ENCODE results near the gene FXN. TPM values are rescaled to one million over a fixed set of nuclear protein-coding genes. Genes with fewer than 3 reads are reported as not detected.

The FXN gene
- total RNA-seq, 1 experiment from 2014 or later, result 24.1 TPM

DNA sequence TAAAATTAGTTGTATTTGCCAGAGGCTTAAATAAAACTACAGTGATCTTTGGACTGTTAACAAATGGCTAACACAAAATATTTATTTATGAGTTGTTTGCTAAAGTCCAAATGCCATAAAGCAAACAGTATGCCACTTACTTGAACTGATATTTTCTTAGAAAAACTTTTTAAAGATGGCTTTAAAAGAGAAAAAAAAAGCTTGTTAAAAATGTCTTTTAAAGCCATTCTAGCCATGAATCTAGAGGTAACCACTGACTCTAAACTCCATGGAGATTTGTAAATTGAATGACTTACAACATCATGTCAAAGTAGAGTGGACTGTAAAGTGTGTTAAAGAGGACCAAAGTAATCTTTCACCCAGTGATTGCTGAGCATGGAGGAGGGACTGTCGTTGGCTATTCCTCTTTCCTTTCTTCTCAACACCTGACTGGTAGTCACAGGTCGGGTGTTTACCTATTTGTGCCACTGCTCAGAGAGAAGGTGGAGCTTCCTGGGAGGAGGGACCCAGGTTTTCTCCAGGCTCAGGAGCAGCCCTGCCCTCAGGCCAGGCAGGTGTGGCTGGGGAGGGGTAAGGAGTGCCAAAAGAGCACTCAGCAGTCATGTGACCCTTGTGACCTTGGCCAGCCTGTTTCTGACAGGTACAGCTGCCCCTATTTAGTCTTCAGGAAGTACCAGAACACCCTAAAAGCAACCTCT lies 69.4 kb downstream of the FXN start (continued):
- TF ChIP-seq EZH2 (IDR thresholded peaks at IDR 0.05) (no peak), SP1 (IDR thresholded peaks at IDR 0.05; ENCODE audit: low read depth) (0 out of 2 replicates have a peak, but pooled peaks have one; percentile 13), CBX3 (IDR thresholded peaks at IDR 0.05; ENCODE audit: low read depth) (0 out of 2 replicates have a peak, but pooled peaks have one; percentile 42)
- TF ChIP-seq, protein P1, sequence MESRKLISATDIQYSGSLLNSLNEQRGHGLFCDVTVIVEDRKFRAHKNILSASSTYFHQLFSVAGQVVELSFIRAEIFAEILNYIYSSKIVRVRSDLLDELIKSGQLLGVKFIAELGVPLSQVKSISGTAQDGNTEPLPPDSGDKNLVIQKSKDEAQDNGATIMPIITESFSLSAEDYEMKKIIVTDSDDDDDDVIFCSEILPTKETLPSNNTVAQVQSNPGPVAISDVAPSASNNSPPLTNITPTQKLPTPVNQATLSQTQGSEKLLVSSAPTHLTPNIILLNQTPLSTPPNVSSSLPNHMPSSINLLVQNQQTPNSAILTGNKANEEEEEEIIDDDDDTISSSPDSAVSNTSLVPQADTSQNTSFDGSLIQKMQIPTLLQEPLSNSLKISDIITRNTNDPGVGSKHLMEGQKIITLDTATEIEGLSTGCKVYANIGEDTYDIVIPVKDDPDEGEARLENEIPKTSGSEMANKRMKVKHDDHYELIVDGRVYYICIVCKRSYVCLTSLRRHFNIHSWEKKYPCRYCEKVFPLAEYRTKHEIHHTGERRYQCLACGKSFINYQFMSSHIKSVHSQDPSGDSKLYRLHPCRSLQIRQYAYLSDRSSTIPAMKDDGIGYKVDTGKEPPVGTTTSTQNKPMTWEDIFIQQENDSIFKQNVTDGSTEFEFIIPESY (IDR thresholded peaks at IDR 0.05; ENCODE audit: extremely low read depth, insufficient replicate concordance, low read length), result no peak
- TF ChIP-seq, protein P2, sequence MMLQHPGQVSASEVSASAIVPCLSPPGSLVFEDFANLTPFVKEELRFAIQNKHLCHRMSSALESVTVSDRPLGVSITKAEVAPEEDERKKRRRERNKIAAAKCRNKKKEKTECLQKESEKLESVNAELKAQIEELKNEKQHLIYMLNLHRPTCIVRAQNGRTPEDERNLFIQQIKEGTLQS (IDR thresholded peaks at IDR 0.05), result no peak

DNA sequence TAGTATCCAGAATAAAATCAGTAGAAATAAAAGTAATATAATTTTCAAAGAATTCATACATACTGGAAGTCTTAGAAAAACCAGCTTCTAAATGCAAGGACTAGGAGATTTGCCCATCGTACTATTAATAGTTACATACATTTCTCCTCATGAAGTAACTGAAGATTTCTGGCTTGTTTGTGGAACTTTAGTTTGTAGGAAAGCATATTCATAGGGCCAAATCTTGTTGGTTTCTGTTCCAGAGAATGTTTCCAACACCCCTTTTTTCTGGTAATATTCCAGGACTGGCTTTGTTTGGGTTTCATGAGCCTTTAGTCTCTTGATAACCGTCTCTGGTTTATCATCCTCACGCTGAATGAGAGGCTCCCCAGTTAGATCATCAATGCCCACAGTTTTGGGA lies 72.2 kb downstream of the FXN start:
- no peak overlapping the region for H3K4me2 ChIP-seq (ENCODE audit: low read length)
- H2AFZ ChIP-seq (ENCODE audit: low read depth, low read length, poor library complexity, severe bottlenecking), result no peak overlapping the region
- no peaks in the 10 kb centered on the region for H3K9me3 ChIP-seq (ENCODE audit: control insufficient read depth in 1 of 2, insufficient read depth in 1 of 2, low read depth in 1 of 2, low read length in 2 of 2)
- ChIA-PET CTCF (interaction anchor here (1.3 kb wide), 1 partner anchor 9 kb away, joined by 4 read pairs; no protein-coding TSS in a partner anchor), RAD21 (ENCODE audit: low non-redundant PET in 1 of 2, low total read pairs in 2 of 2, uncharacterized antibody in 2 of 2, unreplicated experiment in 2 of 2) (no interaction called here), POLR2A (no interaction called here)
- no peaks in the 10 kb centered on the region for H3K9me2 ChIP-seq (ENCODE audit: insufficient read depth)
- H3K79me2 ChIP-seq (ENCODE audit: insufficient read depth, low read length), result no peaks in the 10 kb centered on the region
- H4K20me1 ChIP-seq (ENCODE audit: insufficient read depth), result no peaks in the 10 kb centered on the region
- no TSS peak for BruUV-seq (replicated peaks)
- ATAC-seq (no peak), DNase-seq (ENCODE audit: low read depth, low spot score) (no peak)
- intact Hi-C loops (cut with micrococcal nuclease), result no loop called here
- TF ChIP-seq CBX3 (IDR thresholded peaks at IDR 0.05; ENCODE audit: low read depth), result no peak
- TF ChIP-seq, protein P3, sequence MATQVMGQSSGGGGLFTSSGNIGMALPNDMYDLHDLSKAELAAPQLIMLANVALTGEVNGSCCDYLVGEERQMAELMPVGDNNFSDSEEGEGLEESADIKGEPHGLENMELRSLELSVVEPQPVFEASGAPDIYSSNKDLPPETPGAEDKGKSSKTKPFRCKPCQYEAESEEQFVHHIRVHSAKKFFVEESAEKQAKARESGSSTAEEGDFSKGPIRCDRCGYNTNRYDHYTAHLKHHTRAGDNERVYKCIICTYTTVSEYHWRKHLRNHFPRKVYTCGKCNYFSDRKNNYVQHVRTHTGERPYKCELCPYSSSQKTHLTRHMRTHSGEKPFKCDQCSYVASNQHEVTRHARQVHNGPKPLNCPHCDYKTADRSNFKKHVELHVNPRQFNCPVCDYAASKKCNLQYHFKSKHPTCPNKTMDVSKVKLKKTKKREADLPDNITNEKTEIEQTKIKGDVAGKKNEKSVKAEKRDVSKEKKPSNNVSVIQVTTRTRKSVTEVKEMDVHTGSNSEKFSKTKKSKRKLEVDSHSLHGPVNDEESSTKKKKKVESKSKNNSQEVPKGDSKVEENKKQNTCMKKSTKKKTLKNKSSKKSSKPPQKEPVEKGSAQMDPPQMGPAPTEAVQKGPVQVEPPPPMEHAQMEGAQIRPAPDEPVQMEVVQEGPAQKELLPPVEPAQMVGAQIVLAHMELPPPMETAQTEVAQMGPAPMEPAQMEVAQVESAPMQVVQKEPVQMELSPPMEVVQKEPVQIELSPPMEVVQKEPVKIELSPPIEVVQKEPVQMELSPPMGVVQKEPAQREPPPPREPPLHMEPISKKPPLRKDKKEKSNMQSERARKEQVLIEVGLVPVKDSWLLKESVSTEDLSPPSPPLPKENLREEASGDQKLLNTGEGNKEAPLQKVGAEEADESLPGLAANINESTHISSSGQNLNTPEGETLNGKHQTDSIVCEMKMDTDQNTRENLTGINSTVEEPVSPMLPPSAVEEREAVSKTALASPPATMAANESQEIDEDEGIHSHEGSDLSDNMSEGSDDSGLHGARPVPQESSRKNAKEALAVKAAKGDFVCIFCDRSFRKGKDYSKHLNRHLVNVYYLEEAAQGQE (IDR thresholded peaks at IDR 0.05; ENCODE audit: low read depth), result no peak
- no peak for TF ChIP-seq CEBPB (IDR thresholded peaks at IDR 0.05; ENCODE audit: low read depth)
- TF ChIP-seq SIN3A (IDR thresholded peaks at IDR 0.05; ENCODE audit: low read depth), result no peak
- TF ChIP-seq POLR2AphosphoS5 (IDR thresholded peaks at IDR 0.05; ENCODE audit: low read depth, low read length), result no peak
- no peak for TF ChIP-seq FOSL1 (IDR thresholded peaks at IDR 0.05; ENCODE audit: low read depth)
- TF ChIP-seq YY1 (IDR thresholded peaks at IDR 0.05; ENCODE audit: extremely low read depth, insufficient replicate concordance, low read depth, low read length), result no peak
- TF ChIP-seq SRF (IDR thresholded peaks at IDR 0.05; ENCODE audit: low read depth), result no peak
- TF ChIP-seq, protein P4, sequence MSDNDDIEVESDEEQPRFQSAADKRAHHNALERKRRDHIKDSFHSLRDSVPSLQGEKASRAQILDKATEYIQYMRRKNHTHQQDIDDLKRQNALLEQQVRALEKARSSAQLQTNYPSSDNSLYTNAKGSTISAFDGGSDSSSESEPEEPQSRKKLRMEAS (IDR thresholded peaks at IDR 0.05), result no peak
- no peak for TF ChIP-seq EZH2 (IDR thresholded peaks at IDR 0.05)
- TF ChIP-seq TCF7L2 (IDR thresholded peaks at IDR 0.05; ENCODE audit: borderline replicate concordance, extremely low read depth, insufficient read depth, insufficient read length), result no peak
- no peak for TF ChIP-seq ZNF274 (IDR thresholded peaks at IDR 0.05; ENCODE audit: low read depth, low read length)
- no peak overlapping the region for H3K9ac ChIP-seq (ENCODE audit: low read length)
- no peak overlapping the region for H3K4me3 ChIP-seq (replicated peaks in 1 of 2; ENCODE audit: low read depth in 1 of 2, low read length in 2 of 2)
- no peak overlapping the region for H3K27ac ChIP-seq (ENCODE audit: low read depth, low read length)
- no peaks in the 10 kb centered on the region for H3K27me3 ChIP-seq (ENCODE audit: insufficient read depth, low read length)
- peaks cover 11 to 20% of the 10 kb centered on the region in 2 experiments for H3K4me1 ChIP-seq (ENCODE audit: control insufficient read depth in 1 of 2, insufficient read depth in 2 of 2, low read length in 2 of 2)
- no peaks in the 10 kb centered on the region for H3K36me3 ChIP-seq (ENCODE audit: control insufficient read depth in 1 of 2, insufficient read depth in 2 of 2, low read length in 2 of 2)

All from HCT116 (cell line).